Panc1 (cell line): Measurements from ENCODE around the gene PANK1. TPM values are rescaled to one million over a fixed set of nuclear protein-coding genes. Genes with fewer than 3 reads are reported as not detected.

Source experiments
- ATAC-seq: fragments of 200-7000 bp; cut with Tn5 transposase; 2 replicates; pipeline ENCODE4 v1.9.1; 2020; ENCODE audit warnings: mild to moderate bottlenecking, moderate library complexity
- BruUV-seq: library from RNA; stranded (reverse); fragments of 400-500 nt; replicated peaks from 2 replicates; lab custom pipeline; 2021; lab: Mats Ljungman, UMichigan
- CTCF ChIA-PET: fragments of 300-600 bp; sonication (Branson Sonifier 250); formaldehyde crosslinking; loops from one replicate; lab custom pipeline; 2022; ENCODE audit warnings: antibody characterized with exemption; lab: Charles Lee
- POLR2A ChIA-PET: fragments of 300-600 bp; sonication (Branson Sonifier 250); formaldehyde crosslinking; loops from one replicate; lab custom pipeline; 2022; ENCODE audit warnings: antibody characterized with exemption; lab: Charles Lee
- DNase-seq: peaks from one replicate; pipeline ENCODE4 v3.0.0-alpha.2; 2010; ENCODE audit warnings: low read depth, low spot score
- H3K27ac ChIP-seq: 2 replicates; pipeline ENCODE4 v1.5.1; 2011; ENCODE audit warnings: mild to moderate bottlenecking, low read length, inconsistent platforms
- H3K27me3 ChIP-seq: fragments of 200-500 bp; sonication (Bioruptor generic); 2 replicates; pipeline ENCODE4 v1.6.0; 2014; ENCODE audit warnings: low read length, inconsistent platforms; ENCODE audit not compliant: control insufficient read depth, insufficient read depth
- H3K36me3 ChIP-seq: fragments of 200-500 bp; sonication (Bioruptor generic); 2 replicates; pipeline ENCODE4 v1.5.1; 2014; ENCODE audit warnings: inconsistent platforms, mild to moderate bottlenecking, low read length, moderate library complexity; ENCODE audit not compliant: control insufficient read depth, insufficient read depth
- H3K4me1 ChIP-seq: 2 replicates; pipeline ENCODE4 v1.5.1; 2011; ENCODE audit warnings: inconsistent platforms, mild to moderate bottlenecking, low read length, moderate library complexity; ENCODE audit not compliant: control insufficient read depth, insufficient read depth
- H3K4me3 ChIP-seq, 2 experiments: 2 replicates each; pipeline ENCODE4 v1.5.1; 2011 to 2012; ENCODE audit warnings: low read depth in 2 of 2, low read length in 2 of 2, mild to moderate bottlenecking in 2 of 2, inconsistent platforms in 1 of 2, moderate library complexity in 1 of 2
- H3K9me3 ChIP-seq: fragments of 200-500 bp; sonication (Bioruptor generic); 2 replicates; pipeline ENCODE4 v1.5.1; 2014; ENCODE audit warnings: low read depth, mild to moderate bottlenecking, inconsistent platforms, low read length, moderate library complexity; ENCODE audit not compliant: control insufficient read depth, insufficient read depth
- POLR2AphosphoS5 ChIP-seq: IDR thresholded peaks from 2 replicates; pipeline ENCODE4 v1.6.1; 2012; ENCODE audit warnings: mild to moderate bottlenecking, low read depth, low read length, moderate library complexity
- SIN3A ChIP-seq: IDR thresholded peaks from 2 replicates; pipeline ENCODE4 v1.6.1; 2012; ENCODE audit warnings: low read depth, mild to moderate bottlenecking, low read length, moderate library complexity, borderline replicate concordance; ENCODE audit not compliant: insufficient read depth
- TCF7L2 ChIP-seq: IDR thresholded peaks from 2 replicates; pipeline ENCODE4 v1.6.1; 2011; ENCODE audit warnings: mild to moderate bottlenecking, low read depth, low read length, inconsistent platforms
- in situ Hi-C: cut with HindIII; loops from 2 replicates; pipeline ENCODE4 v1.10.0; 2016; ENCODE audit warnings: low sequenced_read_pairs, low pct_unique_long_range_greater_than_20kb
- intact Hi-C: fragments of 100-400 bp; cut with micrococcal nuclease; formaldehyde crosslinking; loops from one replicate; pipeline ENCODE4 v1.10.0; 2022; ENCODE audit not compliant: unreplicated experiment
- total RNA-seq: library from RNA; stranded (reverse); gene quantifications from one replicate; pipeline ENCODE4 v1.2.1, GENCODE V29; 2021; ENCODE audit not compliant: unreplicated experiment
- TF ChIP-seq, protein P1 (sequence below), 2 experiments: IDR thresholded peaks; 2 replicates each; pipeline ENCODE4 v1.6.1; 2011 to 2012; ENCODE audit warnings: low read depth in 2 of 2, control low read depth in 1 of 2, low read length in 1 of 2, mild to moderate bottlenecking in 1 of 2, moderate library complexity in 1 of 2; ENCODE audit not compliant: insufficient read depth in 1 of 2
- TF ChIP-seq, protein P2 (sequence below): fragments of 450-650 bp; IDR thresholded peaks from 2 replicates; pipeline ENCODE4 v1.5.1; 2017; ENCODE audit warnings: mild to moderate bottlenecking

The PANK1 gene
- total RNA-seq, 1 experiment from 2014 or later: 11.0 TPM

DNA sequence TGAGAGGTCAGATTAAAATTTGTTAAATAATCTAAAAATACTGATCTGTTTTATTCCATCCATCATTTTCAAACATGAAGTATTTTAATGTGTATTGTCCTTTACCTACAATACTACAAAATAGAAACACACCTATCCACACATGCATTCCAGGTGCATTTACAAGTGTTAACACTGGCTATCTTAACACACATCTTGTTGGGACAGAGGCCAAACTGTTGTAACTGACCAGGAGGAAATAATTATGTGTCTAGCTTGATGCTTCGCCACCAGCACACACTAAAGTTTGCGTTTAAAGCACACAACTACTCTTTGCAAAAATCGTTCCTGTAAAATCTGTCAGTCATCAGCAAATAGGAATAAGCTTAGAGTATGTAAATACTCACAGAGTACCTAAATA is 2.8 kb downstream of the PANK1 start:
- H3K27ac ChIP-seq: peak overlapping the region; percentile 24; the same call in 1 of the 2 replicates
- in situ Hi-C loops (no loop called here), intact Hi-C loops (no loop called here)
- TF ChIP-seq, protein P1, sequence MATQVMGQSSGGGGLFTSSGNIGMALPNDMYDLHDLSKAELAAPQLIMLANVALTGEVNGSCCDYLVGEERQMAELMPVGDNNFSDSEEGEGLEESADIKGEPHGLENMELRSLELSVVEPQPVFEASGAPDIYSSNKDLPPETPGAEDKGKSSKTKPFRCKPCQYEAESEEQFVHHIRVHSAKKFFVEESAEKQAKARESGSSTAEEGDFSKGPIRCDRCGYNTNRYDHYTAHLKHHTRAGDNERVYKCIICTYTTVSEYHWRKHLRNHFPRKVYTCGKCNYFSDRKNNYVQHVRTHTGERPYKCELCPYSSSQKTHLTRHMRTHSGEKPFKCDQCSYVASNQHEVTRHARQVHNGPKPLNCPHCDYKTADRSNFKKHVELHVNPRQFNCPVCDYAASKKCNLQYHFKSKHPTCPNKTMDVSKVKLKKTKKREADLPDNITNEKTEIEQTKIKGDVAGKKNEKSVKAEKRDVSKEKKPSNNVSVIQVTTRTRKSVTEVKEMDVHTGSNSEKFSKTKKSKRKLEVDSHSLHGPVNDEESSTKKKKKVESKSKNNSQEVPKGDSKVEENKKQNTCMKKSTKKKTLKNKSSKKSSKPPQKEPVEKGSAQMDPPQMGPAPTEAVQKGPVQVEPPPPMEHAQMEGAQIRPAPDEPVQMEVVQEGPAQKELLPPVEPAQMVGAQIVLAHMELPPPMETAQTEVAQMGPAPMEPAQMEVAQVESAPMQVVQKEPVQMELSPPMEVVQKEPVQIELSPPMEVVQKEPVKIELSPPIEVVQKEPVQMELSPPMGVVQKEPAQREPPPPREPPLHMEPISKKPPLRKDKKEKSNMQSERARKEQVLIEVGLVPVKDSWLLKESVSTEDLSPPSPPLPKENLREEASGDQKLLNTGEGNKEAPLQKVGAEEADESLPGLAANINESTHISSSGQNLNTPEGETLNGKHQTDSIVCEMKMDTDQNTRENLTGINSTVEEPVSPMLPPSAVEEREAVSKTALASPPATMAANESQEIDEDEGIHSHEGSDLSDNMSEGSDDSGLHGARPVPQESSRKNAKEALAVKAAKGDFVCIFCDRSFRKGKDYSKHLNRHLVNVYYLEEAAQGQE (IDR thresholded peaks at IDR 0.05; ENCODE audit: insufficient read depth in 1 of 2, low read depth in 2 of 2, low read length in 1 of 2): no peak
- TF ChIP-seq POLR2AphosphoS5 (no peak), TCF7L2 (no peak), SIN3A (no peak)
- TF ChIP-seq, protein P2, sequence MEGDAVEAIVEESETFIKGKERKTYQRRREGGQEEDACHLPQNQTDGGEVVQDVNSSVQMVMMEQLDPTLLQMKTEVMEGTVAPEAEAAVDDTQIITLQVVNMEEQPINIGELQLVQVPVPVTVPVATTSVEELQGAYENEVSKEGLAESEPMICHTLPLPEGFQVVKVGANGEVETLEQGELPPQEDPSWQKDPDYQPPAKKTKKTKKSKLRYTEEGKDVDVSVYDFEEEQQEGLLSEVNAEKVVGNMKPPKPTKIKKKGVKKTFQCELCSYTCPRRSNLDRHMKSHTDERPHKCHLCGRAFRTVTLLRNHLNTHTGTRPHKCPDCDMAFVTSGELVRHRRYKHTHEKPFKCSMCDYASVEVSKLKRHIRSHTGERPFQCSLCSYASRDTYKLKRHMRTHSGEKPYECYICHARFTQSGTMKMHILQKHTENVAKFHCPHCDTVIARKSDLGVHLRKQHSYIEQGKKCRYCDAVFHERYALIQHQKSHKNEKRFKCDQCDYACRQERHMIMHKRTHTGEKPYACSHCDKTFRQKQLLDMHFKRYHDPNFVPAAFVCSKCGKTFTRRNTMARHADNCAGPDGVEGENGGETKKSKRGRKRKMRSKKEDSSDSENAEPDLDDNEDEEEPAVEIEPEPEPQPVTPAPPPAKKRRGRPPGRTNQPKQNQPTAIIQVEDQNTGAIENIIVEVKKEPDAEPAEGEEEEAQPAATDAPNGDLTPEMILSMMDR: no peak
- no peaks in the 10 kb centered on the region for H3K36me3 ChIP-seq
- CTCF ChIA-PET: no interaction called here
- no TSS peak for BruUV-seq
- no peak overlapping the region for H3K4me3 ChIP-seq
- no peaks in the 10 kb centered on the region for H3K9me3 ChIP-seq
- no peaks in the 10 kb centered on the region for H3K27me3 ChIP-seq
- no peak for ATAC-seq
- POLR2A ChIA-PET: interaction anchor here (0.5 to 1.0 kb wide), 2 partner anchors 17 to 1044 kb away, joined by 3 to 5 read pairs; no protein-coding TSS in a partner anchor
- DNase-seq: no peak
- peaks cover 25% of the 10 kb centered on the region for H3K4me1 ChIP-seq

DNA sequence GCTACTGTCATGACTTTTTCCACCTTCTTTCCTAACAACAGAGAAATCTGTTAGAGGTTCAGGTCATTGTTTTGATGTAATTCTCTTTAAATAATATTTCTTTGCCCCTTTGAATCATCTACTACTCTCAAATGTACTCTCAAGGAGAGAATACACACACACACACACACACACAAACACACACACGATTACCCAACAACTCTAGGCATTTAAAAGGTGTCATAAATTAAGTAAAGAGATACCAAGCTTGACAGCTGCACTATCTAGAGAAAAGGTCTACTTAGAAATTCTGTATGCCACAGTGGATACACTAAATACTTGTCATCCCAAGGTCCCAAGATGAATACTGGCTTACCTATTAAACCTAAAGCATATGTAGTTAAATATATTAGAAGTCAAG is 4.8 kb downstream of the PANK1 start:
- Histone ChIP-seq H3K4me1 (peaks cover 17% of the 10 kb centered on the region), H3K27ac (no peak overlapping the region), H3K27me3 (no peaks in the 10 kb centered on the region), H3K36me3 (no peaks in the 10 kb centered on the region), H3K9me3 (no peaks in the 10 kb centered on the region), H3K4me3 (no peak overlapping the region)
- POLR2A ChIA-PET: no interaction called here
- TF ChIP-seq TCF7L2 (no peak), SIN3A (no peak), POLR2AphosphoS5 (no peak)
- TF ChIP-seq, protein P1 (IDR thresholded peaks at IDR 0.05; ENCODE audit: insufficient read depth in 1 of 2, low read depth in 2 of 2, low read length in 1 of 2): no peak
- TF ChIP-seq, protein P2: no peak
- no TSS peak for BruUV-seq
- CTCF ChIA-PET: no interaction called here
- no peak for DNase-seq
- in situ Hi-C loops (no loop called here), intact Hi-C loops (no loop called here)
- no peak for ATAC-seq
